C4-2B (cell line): ENCODE measurements around the gene REEP1.

Experiments used
- ZFX ChIP-seq: fragments of 450-650 bp; IDR thresholded peaks from 2 replicates; pipeline ENCODE4 v1.6.1; 2017
- TF ChIP-seq, protein P1 (sequence below): fragments of 450-650 bp; conservative IDR thresholded peaks from 2 replicates; pipeline ENCODE4 v1.5.1; 2017; ENCODE audit warnings: mild to moderate bottlenecking

DNA sequence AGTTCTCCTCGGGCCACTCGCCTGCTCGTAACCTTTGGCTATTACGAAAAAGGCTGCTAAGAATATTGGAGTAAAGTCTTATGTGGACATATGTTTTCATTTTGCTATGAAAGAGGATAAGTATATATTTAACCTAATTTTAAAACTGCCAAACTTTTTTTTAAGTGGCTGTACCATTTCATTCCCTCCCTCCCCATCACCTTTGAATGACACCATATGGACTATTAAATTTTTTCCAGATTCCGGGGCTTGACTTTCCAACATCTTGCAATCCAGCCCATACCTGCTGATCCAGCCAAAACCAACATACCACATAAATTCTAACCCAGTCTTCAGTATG, 31.5 kb downstream of the REEP1 start:
- TF ChIP-seq, protein P1, sequence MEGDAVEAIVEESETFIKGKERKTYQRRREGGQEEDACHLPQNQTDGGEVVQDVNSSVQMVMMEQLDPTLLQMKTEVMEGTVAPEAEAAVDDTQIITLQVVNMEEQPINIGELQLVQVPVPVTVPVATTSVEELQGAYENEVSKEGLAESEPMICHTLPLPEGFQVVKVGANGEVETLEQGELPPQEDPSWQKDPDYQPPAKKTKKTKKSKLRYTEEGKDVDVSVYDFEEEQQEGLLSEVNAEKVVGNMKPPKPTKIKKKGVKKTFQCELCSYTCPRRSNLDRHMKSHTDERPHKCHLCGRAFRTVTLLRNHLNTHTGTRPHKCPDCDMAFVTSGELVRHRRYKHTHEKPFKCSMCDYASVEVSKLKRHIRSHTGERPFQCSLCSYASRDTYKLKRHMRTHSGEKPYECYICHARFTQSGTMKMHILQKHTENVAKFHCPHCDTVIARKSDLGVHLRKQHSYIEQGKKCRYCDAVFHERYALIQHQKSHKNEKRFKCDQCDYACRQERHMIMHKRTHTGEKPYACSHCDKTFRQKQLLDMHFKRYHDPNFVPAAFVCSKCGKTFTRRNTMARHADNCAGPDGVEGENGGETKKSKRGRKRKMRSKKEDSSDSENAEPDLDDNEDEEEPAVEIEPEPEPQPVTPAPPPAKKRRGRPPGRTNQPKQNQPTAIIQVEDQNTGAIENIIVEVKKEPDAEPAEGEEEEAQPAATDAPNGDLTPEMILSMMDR, result no peak
- TF ChIP-seq ZFX, result no peak
